ENCODE results near the gene SYNE1. TPM values are rescaled to one million over a fixed set of nuclear protein-coding genes. Genes with fewer than 3 reads are reported as not detected.

SYNE1 gene
- total RNA-seq, 1 experiment from 2014 or later: 6.5 TPM

- DNase-seq (ENCODE audit: low spot score): no peak
- CTCF ChIA-PET: interaction anchor here (0.6 to 1.8 kb wide), 4 partner anchors 23 to 172 kb away, joined by 3 to 8 read pairs (median 3); no protein-coding TSS in a partner anchor
Observed at GRCh38 chr6:152296648-152297376, 340.4 kb downstream of the SYNE1 start.

More at GRCh38 chr6:152296648-152297376, 340.4 kb downstream of the SYNE1 start:
- Mint-ChIP-seq H3K36me3 (no peaks in the 10 kb centered on the region), H3K9me3 (no peaks in the 10 kb centered on the region), H3K27me3 (ENCODE audit: low read depth) (no peaks in the 10 kb centered on the region), H3K4me1 (peaks cover 44% of the 10 kb centered on the region), H3K27ac (peak overlapping the region; percentile 81), H3K4me3 (no peak overlapping the region)
- ATAC-seq: peak; percentile 54
- POLR2A ChIA-PET: no interaction called here
- no peak for TF ChIP-seq CTCF (IDR thresholded peaks at IDR 0.05)
- no peak for TF ChIP-seq NR1H2 (CRISPR knock-in tag; IDR thresholded peaks at IDR 0.05)
- no peak for TF ChIP-seq SP1 (CRISPR knock-in tag; conservative IDR thresholded peaks at IDR 0.05)
- TF ChIP-seq USF2 (CRISPR knock-in tag; IDR thresholded peaks at IDR 0.05): no peak
- no peak for TF ChIP-seq RORB (CRISPR knock-in tag; IDR thresholded peaks at IDR 0.05)
- no peak for TF ChIP-seq CDX4 (CRISPR knock-in tag; IDR thresholded peaks at IDR 0.05; ENCODE audit: borderline replicate concordance)
- no peak for TF ChIP-seq JAZF1 (CRISPR knock-in tag; IDR thresholded peaks at IDR 0.05)
- no peak for TF ChIP-seq ZNF219 (CRISPR knock-in tag; IDR thresholded peaks at IDR 0.05; ENCODE audit: borderline replicate concordance)
- no peak for TF ChIP-seq ZNF263 (CRISPR knock-in tag; IDR thresholded peaks at IDR 0.05; ENCODE audit: low read depth)
- TF ChIP-seq JUN (CRISPR knock-in tag; IDR thresholded peaks at IDR 0.05): no peak
- no peak for TF ChIP-seq MLX (CRISPR knock-in tag; IDR thresholded peaks at IDR 0.05)
- TF ChIP-seq ELF4 (CRISPR knock-in tag; IDR thresholded peaks at IDR 0.05; ENCODE audit: low read depth): no peak
- TF ChIP-seq ZBTB43 (CRISPR knock-in tag; IDR thresholded peaks at IDR 0.05): no peak
- no peak for TF ChIP-seq FOXP4 (CRISPR knock-in tag; IDR thresholded peaks at IDR 0.05)
- no peak for TF ChIP-seq SMAD3 (CRISPR knock-in tag; IDR thresholded peaks at IDR 0.05; ENCODE audit: borderline replicate concordance)
- no peak for TF ChIP-seq NR3C1 (CRISPR knock-in tag; conservative IDR thresholded peaks at IDR 0.05; ENCODE audit: low read depth)
- TF ChIP-seq ZNF396 (CRISPR knock-in tag; IDR thresholded peaks at IDR 0.05; ENCODE audit: borderline replicate concordance): no peak

Measured in WTC11 (cell line).